Measurements from ENCODE around the gene MRPL17.
A peak's percentile ranks its signal among the peaks of the same experiment; 100 is the strongest.

The MRPL17 gene

GRCh38 chr11:6640036-6640984, 42.8 kb downstream of the MRPL17 start:
- H3K27me3 ChIP-seq (ENCODE audit: insufficient read depth, low read length, poor library complexity, severe bottlenecking), result no peaks in the 10 kb centered on the region
- no peak overlapping the region for H2AFZ ChIP-seq (ENCODE audit: low read length)
- peaks cover 13% of the 10 kb centered on the region for H3K4me1 ChIP-seq (ENCODE audit: insufficient read depth, low read length, poor library complexity, severe bottlenecking)
- H3K4me3 ChIP-seq (ENCODE audit: low read length, poor library complexity, severe bottlenecking), result no peak overlapping the region
- TF ChIP-seq CTCF (conservative IDR thresholded peaks at IDR 0.05; ENCODE audit: low read length), result no peak
- no peaks in the 10 kb centered on the region for H4K20me1 ChIP-seq (ENCODE audit: insufficient read depth, low read length, poor library complexity, severe bottlenecking)
- no peaks in the 10 kb centered on the region for H3K79me2 ChIP-seq (ENCODE audit: insufficient read depth, low read length)
- no peaks in the 10 kb centered on the region for H3K9me2 ChIP-seq (replicated peaks; ENCODE audit: low read depth, low read length)
- H3F3A ChIP-seq (ENCODE audit: low read depth), result no peaks in the 10 kb centered on the region
- no peaks in the 10 kb centered on the region for H3K9me3 ChIP-seq (ENCODE audit: insufficient read depth, low read depth, low read length)
- H3K9ac ChIP-seq (ENCODE audit: low read depth, low read length, poor library complexity, severe bottlenecking), result no peak overlapping the region
- H3K4me2 ChIP-seq (ENCODE audit: low read depth, low read length, poor library complexity, severe bottlenecking), result no peak overlapping the region
- no peaks in the 10 kb centered on the region for H3K36me3 ChIP-seq (ENCODE audit: insufficient read depth, low read length)

- Histone ChIP-seq H3K79me2 (ENCODE audit: insufficient read depth, low read length) (no peaks in the 10 kb centered on the region), H3K4me3 (ENCODE audit: low read length, poor library complexity, severe bottlenecking) (no peak overlapping the region), H3K27me3 (ENCODE audit: insufficient read depth, low read length, poor library complexity, severe bottlenecking) (no peaks in the 10 kb centered on the region), H2AFZ (ENCODE audit: low read length) (no peak overlapping the region), H3K9me2 (replicated peaks; ENCODE audit: low read depth, low read length) (no peaks in the 10 kb centered on the region), H3K4me2 (ENCODE audit: low read depth, low read length, poor library complexity, severe bottlenecking) (no peak overlapping the region), H4K20me1 (ENCODE audit: insufficient read depth, low read length, poor library complexity, severe bottlenecking) (no peaks in the 10 kb centered on the region), H3K4me1 (ENCODE audit: insufficient read depth, low read length, poor library complexity, severe bottlenecking) (peaks cover 16% of the 10 kb centered on the region), H3K9me3 (ENCODE audit: insufficient read depth, low read depth, low read length) (no peaks in the 10 kb centered on the region), H3K9ac (ENCODE audit: low read depth, low read length, poor library complexity, severe bottlenecking) (no peak overlapping the region), H3F3A (ENCODE audit: low read depth) (no peaks in the 10 kb centered on the region), H3K36me3 (ENCODE audit: insufficient read depth, low read length) (no peaks in the 10 kb centered on the region)
- TF ChIP-seq EZH2phosphoT487 (IDR thresholded peaks at IDR 0.05; ENCODE audit: borderline replicate concordance) (no peak), CTCF (conservative IDR thresholded peaks at IDR 0.05; ENCODE audit: low read length) (peak; percentile 22; the same call in 1 of the 2 replicates)
Observed at GRCh38 chr11:6638429-6638828, 44.7 kb downstream of the MRPL17 start.

DNA sequence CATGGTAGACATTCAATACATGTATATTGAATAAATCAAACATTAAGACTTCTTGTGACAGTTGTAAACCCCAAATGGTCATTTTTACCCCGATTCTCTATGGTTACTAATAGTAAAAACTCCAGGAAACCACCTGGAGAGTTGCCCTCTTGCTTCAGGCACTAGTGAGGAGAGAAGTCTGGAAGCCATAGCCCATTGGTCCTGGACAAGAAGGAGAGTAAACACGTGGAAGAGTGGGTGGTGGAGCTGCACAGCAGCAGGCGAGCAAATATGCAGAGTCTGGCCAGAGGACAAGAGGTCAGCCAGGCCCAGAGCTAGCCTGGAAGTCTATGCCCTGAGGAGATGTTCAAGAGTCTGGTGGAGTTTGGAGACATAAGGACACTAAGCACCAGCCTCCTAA, 45.3 kb downstream of the MRPL17 start:
- no peak for TF ChIP-seq CTCF (conservative IDR thresholded peaks at IDR 0.05; ENCODE audit: low read length)
- TF ChIP-seq EZH2phosphoT487 (IDR thresholded peaks at IDR 0.05; ENCODE audit: borderline replicate concordance), result no peak
- no peaks in the 10 kb centered on the region for H3K36me3 ChIP-seq (ENCODE audit: insufficient read depth, low read length)
- H3K9me2 ChIP-seq (replicated peaks; ENCODE audit: low read depth, low read length), result no peaks in the 10 kb centered on the region
- H3K4me1 ChIP-seq (ENCODE audit: insufficient read depth, low read length, poor library complexity, severe bottlenecking), result peaks cover 16% of the 10 kb centered on the region
- H3K9me3 ChIP-seq (ENCODE audit: insufficient read depth, low read depth, low read length), result no peaks in the 10 kb centered on the region
- no peak overlapping the region for H3K4me3 ChIP-seq (ENCODE audit: low read length, poor library complexity, severe bottlenecking)
- no peaks in the 10 kb centered on the region for H3K79me2 ChIP-seq (ENCODE audit: insufficient read depth, low read length)
- no peak overlapping the region for H3K9ac ChIP-seq (ENCODE audit: low read depth, low read length, poor library complexity, severe bottlenecking)
- no peaks in the 10 kb centered on the region for H3K27me3 ChIP-seq (ENCODE audit: insufficient read depth, low read length, poor library complexity, severe bottlenecking)
- H3K4me2 ChIP-seq (ENCODE audit: low read depth, low read length, poor library complexity, severe bottlenecking), result no peak overlapping the region
- no peak overlapping the region for H2AFZ ChIP-seq (ENCODE audit: low read length)
- no peaks in the 10 kb centered on the region for H3F3A ChIP-seq (ENCODE audit: low read depth)
- H4K20me1 ChIP-seq (ENCODE audit: insufficient read depth, low read length, poor library complexity, severe bottlenecking), result no peaks in the 10 kb centered on the region

All from Loucy (cell line).